GM23248 (cell line): Measurements from ENCODE around the gene EMC6. TPM values are rescaled to one million over a fixed set of nuclear protein-coding genes. Genes with fewer than 3 reads are reported as not detected.

Experiments used
- DNase-seq: peaks from one replicate; pipeline ENCODE4 v3.0.0-alpha.2; 2015
- H2AFZ ChIP-seq: fragments of 200-600 bp; sonication (generic); 2 replicates; pipeline ENCODE4 v1.6.1; 2016; ENCODE audit warnings: antibody characterized with exemption
- H3F3A ChIP-seq: fragments of 200-600 bp; sonication (generic); 2 replicates; pipeline ENCODE4 v1.6.1; 2016; ENCODE audit warnings: mild to moderate bottlenecking, antibody characterized with exemption, mixed run types; ENCODE audit not compliant: insufficient read depth
- H3K27ac ChIP-seq: fragments of 200-600 bp; sonication (generic); 2 replicates; pipeline ENCODE4 v1.5.1; 2016; ENCODE audit warnings: mild to moderate bottlenecking
- H3K27me3 ChIP-seq: fragments of 200-600 bp; sonication (generic); replicated peaks from 2 replicates; pipeline ENCODE4 v1.6.1; 2016; ENCODE audit warnings: mild to moderate bottlenecking; ENCODE audit not compliant: insufficient read depth
- H3K36me3 ChIP-seq: fragments of 200-600 bp; sonication (generic); 2 replicates; pipeline ENCODE4 v1.6.1; 2016; ENCODE audit warnings: low read depth, mild to moderate bottlenecking
- H3K4me1 ChIP-seq: fragments of 200-600 bp; sonication (generic); 2 replicates; pipeline ENCODE4 v1.6.1; 2016; ENCODE audit warnings: mild to moderate bottlenecking; ENCODE audit not compliant: insufficient read depth
- H3K4me2 ChIP-seq: fragments of 200-600 bp; sonication (generic); one replicate; pipeline ENCODE4 v1.6.1; 2016; ENCODE audit warnings: mild to moderate bottlenecking; ENCODE audit not compliant: unreplicated experiment
- H3K4me3 ChIP-seq: fragments of 200-600 bp; sonication (generic); 2 replicates; pipeline ENCODE4 v1.5.1; 2016; ENCODE audit warnings: mild to moderate bottlenecking
- H3K79me2 ChIP-seq: fragments of 200-600 bp; sonication (generic); 2 replicates; pipeline ENCODE4 v1.6.1; 2016; ENCODE audit warnings: mild to moderate bottlenecking; ENCODE audit not compliant: insufficient read depth
- H3K9ac ChIP-seq: fragments of 200-600 bp; sonication (generic); 2 replicates; pipeline ENCODE4 v1.6.1; 2016; ENCODE audit warnings: mild to moderate bottlenecking
- H3K9me2 ChIP-seq: fragments of 200-600 bp; sonication (generic); 2 replicates; pipeline ENCODE4 v1.6.1; 2016; ENCODE audit warnings: mixed run types, mild to moderate bottlenecking, moderate library complexity; ENCODE audit not compliant: insufficient read depth
- H3K9me3 ChIP-seq: fragments of 200-600 bp; sonication (generic); one replicate; pipeline ENCODE4 v1.6.1; 2017; ENCODE audit warnings: low read depth
- H4K20me1 ChIP-seq: fragments of 200-600 bp; sonication (generic); 2 replicates; pipeline ENCODE4 v1.6.0; 2016; ENCODE audit not compliant: insufficient read depth
- EZH2 ChIP-seq: fragments of 200-600 bp; sonication (generic); IDR thresholded peaks from 2 replicates; pipeline ENCODE4 v1.6.1; 2018; ENCODE audit warnings: antibody characterized with exemption, mild to moderate bottlenecking; ENCODE audit not compliant: insufficient read depth, poor library complexity, severe bottlenecking
- EZH2phosphoT487 ChIP-seq: fragments of 200-600 bp; sonication (generic); IDR thresholded peaks from 2 replicates; pipeline ENCODE4 v1.6.1; 2018; ENCODE audit warnings: antibody characterized with exemption, moderate library complexity, mild to moderate bottlenecking, low read depth; ENCODE audit not compliant: insufficient read depth
- WGBS, 2 experiments: methylation state at CpG; one replicate each; pipeline ENCODE4 v1.1.6; 2015 to 2017; ENCODE audit warnings: low lambda C conversion rate in 2 of 2, low coverage in 1 of 2; ENCODE audit errors: missing lambda C conversion rate in 2 of 2; 5-methylcytosine and 5-hydroxymethylcytosine counted together
- in situ Hi-C: fragments of 300-500 bp; cut with MboI; formaldehyde crosslinking; loops from 2 replicates; pipeline ENCODE4 v1.15.0; 2020
- polyA plus RNA-seq: library from polyadenylated mRNA; unstranded; fragments of >200 nt; fragmentation: Nextera tagmentation; extraction: Ambion mirVana; gene quantifications from 2 replicates; pipeline ENCODE4 v1.2.1, GENCODE V29; 2016
- total RNA-seq: library from RNA; depleted of rRNA; stranded (reverse); fragments of >200 nt; shearing (Covaris generic); gene quantifications from 2 replicates; pipeline ENCODE4 v1.2.3, GENCODE V29; 2014; rRNA removed

The EMC6 gene
- 28.6 and 38.4 TPM in 2 replicates for total RNA-seq
- 113 and 114 TPM in 2 replicates for polyA plus RNA-seq

GRCh38 chr17:3668279-3669084, at the start of gene EMC6, which contains the start of gene TAX1BP3:
TSS of gene EMC6 (plus strand) at chr17:3668812. CDS start at chr17:3669147, 335 bp downstream.
TSS of gene TAX1BP3 (minus strand) at chr17:3668578. CDS start at chr17:3668526, 52 bp downstream.
- H3K9me2 ChIP-seq = no peaks in the 10 kb centered on the region
- WGBS, 2 experiments = 0 to 1% methylated on average over 58 to 68 of the region's 89 CpGs
- H4K20me1 ChIP-seq = no peaks in the 10 kb centered on the region
- H3K4me3 ChIP-seq = peak within 1 kb of the TSS; percentile 83
- peak within 1 kb of the TSS; percentile 97 for H3K4me2 ChIP-seq
- H3K9ac ChIP-seq = peak within 1 kb of the TSS; percentile 87
- H3K79me2 ChIP-seq = peaks cover 58% of the 10 kb centered on the region
- H2AFZ ChIP-seq = peak within 1 kb of the TSS; percentile 90
- H3K27ac ChIP-seq = peak within 1 kb of the TSS; percentile 81
- H3F3A ChIP-seq = no peaks in the 10 kb centered on the region
- TF ChIP-seq EZH2 (no peak), EZH2phosphoT487 (no peak)
- no peaks in the 10 kb centered on the region for H3K36me3 ChIP-seq
- no peaks in the 10 kb centered on the region for H3K9me3 ChIP-seq
- no peaks in the 10 kb centered on the region for H3K27me3 ChIP-seq
- DNase-seq = peak; percentile 100
- in situ Hi-C loops = no loop called here
- peaks cover 16% of the 10 kb centered on the region for H3K4me1 ChIP-seq

GRCh38 chr17:3621146-3621720, 47.4 kb upstream of the EMC6 start:
- Histone ChIP-seq H3K36me3 (peaks cover 17% of the 10 kb centered on the region; the same call in 1 of the 2 replicates), H3K27ac (no peak overlapping the region), H3K4me1 (no peaks in the 10 kb centered on the region), H2AFZ (no peak overlapping the region), H3K9ac (no peak overlapping the region), H3K27me3 (no peaks in the 10 kb centered on the region), H3K4me2 (no peak overlapping the region), H3K4me3 (no peak overlapping the region), H3K9me2 (no peaks in the 10 kb centered on the region), H3K9me3 (no peaks in the 10 kb centered on the region), H3F3A (no peaks in the 10 kb centered on the region), H4K20me1 (no peaks in the 10 kb centered on the region), H3K79me2 (no peaks in the 10 kb centered on the region)
- TF ChIP-seq EZH2 = no peak
- in situ Hi-C loops = no loop called here
- WGBS, 2 experiments = 91% methylated on average over 8 of the region's 8 CpGs
- no peak for DNase-seq

GRCh38 chr17:3622977-3623594, 45.5 kb upstream of the EMC6 start:
- Histone ChIP-seq H3K4me1 (no peaks in the 10 kb centered on the region), H4K20me1 (no peaks in the 10 kb centered on the region), H3K9me3 (no peaks in the 10 kb centered on the region), H3K4me3 (no peak overlapping the region), H3F3A (no peaks in the 10 kb centered on the region), H3K27me3 (no peaks in the 10 kb centered on the region), H3K9me2 (no peaks in the 10 kb centered on the region), H3K9ac (no peak overlapping the region), H3K79me2 (no peaks in the 10 kb centered on the region), H3K27ac (no peak overlapping the region), H3K36me3 (peaks cover 7% of the 10 kb centered on the region; the same call in 1 of the 2 replicates), H3K4me2 (no peak overlapping the region), H2AFZ (no peak overlapping the region)
- WGBS, 2 experiments = 94 to 95% methylated on average over 16 of the region's 16 CpGs
- no peak for DNase-seq
- no peak for TF ChIP-seq EZH2phosphoT487
- TF ChIP-seq EZH2 = no peak
- in situ Hi-C loops = no loop called here

GRCh38 chr17:3626831-3627768, 41.5 kb upstream of the EMC6 start:
- Histone ChIP-seq H3K79me2 (no peaks in the 10 kb centered on the region), H3K27me3 (no peaks in the 10 kb centered on the region), H3K9me3 (no peaks in the 10 kb centered on the region), H3K36me3 (no peaks in the 10 kb centered on the region), H4K20me1 (no peaks in the 10 kb centered on the region), H3K9ac (no peak overlapping the region), H3K27ac (no peak overlapping the region), H3K4me2 (no peak overlapping the region), H2AFZ (no peak overlapping the region), H3K4me3 (no peak overlapping the region), H3F3A (no peaks in the 10 kb centered on the region), H3K4me1 (no peaks in the 10 kb centered on the region), H3K9me2 (no peaks in the 10 kb centered on the region)
- DNase-seq = peak; percentile 7
- no peak for TF ChIP-seq EZH2
- no peak for TF ChIP-seq EZH2phosphoT487
- in situ Hi-C loops = loop anchor here (25.0 kb wide), 1 partner anchor 590 kb away; no protein-coding TSS in a partner anchor
- WGBS, 2 experiments = 86% methylated on average over 16 of the region's 16 CpGs
